COR-L47 (cell line): ENCODE results near the gene MYBPC3.

ENCODE experiments used
- DNase-seq: peaks from one replicate; lab custom pipeline; 2025; lab: John Stamatoyannopoulos, UW

Gene MYBPC3

GRCh38 chr11:47352556-47352955, at the start of gene MYBPC3:
MYBPC3 (minus strand) TSS chr11:47352702; CDS start chr11:47352647, 55 bp downstream.
- no peak for DNase-seq

- DNase-seq, result no peak
Measured at GRCh38 chr11:47400768-47401279, 48.3 kb upstream of the MYBPC3 start.

- DNase-seq, result no peak
Measured at GRCh38 chr11:47399860-47400767, 47.6 kb upstream of the MYBPC3 start.

- DNase-seq, result no peak
Measured at GRCh38 chr11:47398551-47398950, 46.0 kb upstream of the MYBPC3 start.

GRCh38 chr11:47398011-47398410, 45.5 kb upstream of the MYBPC3 start:
- no peak for DNase-seq

- DNase-seq, result no peak
Measured at GRCh38 chr11:47396049-47396320, 43.5 kb upstream of the MYBPC3 start.

GRCh38 chr11:47395223-47396048, 42.9 kb upstream of the MYBPC3 start:
- no peak for DNase-seq

- DNase-seq, result no peak
Measured at GRCh38 chr11:47394322-47395222, 42.1 kb upstream of the MYBPC3 start.

GRCh38 chr11:47394050-47394321, 41.5 kb upstream of the MYBPC3 start:
- DNase-seq, result no peak

- DNase-seq, result no peak
Measured at GRCh38 chr11:47393163-47394049, 40.9 kb upstream of the MYBPC3 start.

- DNase-seq, result no peak
Measured at GRCh38 chr11:47392546-47393162, 40.2 kb upstream of the MYBPC3 start.

GRCh38 chr11:47391711-47392432, 39.4 kb upstream of the MYBPC3 start:
- DNase-seq, result no peak

- no peak for DNase-seq
Measured at GRCh38 chr11:47391077-47391583, 38.6 kb upstream of the MYBPC3 start.

- DNase-seq, result no peak
Measured at GRCh38 chr11:47390422-47390760, 37.9 kb upstream of the MYBPC3 start.

- DNase-seq, result no peak
Measured at GRCh38 chr11:47389577-47390421, 37.3 kb upstream of the MYBPC3 start.

- no peak for DNase-seq
Measured at GRCh38 chr11:47388697-47389576, 36.4 kb upstream of the MYBPC3 start.

GRCh38 chr11:47387944-47388696, 35.6 kb upstream of the MYBPC3 start:
- no peak for DNase-seq
